HG02840 (cell line): Measurements from ENCODE around the gene SFTA2.
"Not testable (repeated sequence)": the region's sequence is repeated elsewhere in the genome, so short reads cannot be mapped to it uniquely, and the experiment has no call there.

Experiments
- ATAC-seq: cut with Tn5 transposase; IDR thresholded peaks from one replicate; pipeline ENCODE4 v1.9.1; 2021; ENCODE audit warnings: mild to moderate bottlenecking, moderate library complexity, moderate number of reproducible peaks; ENCODE audit not compliant: unreplicated experiment, low FRiP score

The SFTA2 gene

DNA sequence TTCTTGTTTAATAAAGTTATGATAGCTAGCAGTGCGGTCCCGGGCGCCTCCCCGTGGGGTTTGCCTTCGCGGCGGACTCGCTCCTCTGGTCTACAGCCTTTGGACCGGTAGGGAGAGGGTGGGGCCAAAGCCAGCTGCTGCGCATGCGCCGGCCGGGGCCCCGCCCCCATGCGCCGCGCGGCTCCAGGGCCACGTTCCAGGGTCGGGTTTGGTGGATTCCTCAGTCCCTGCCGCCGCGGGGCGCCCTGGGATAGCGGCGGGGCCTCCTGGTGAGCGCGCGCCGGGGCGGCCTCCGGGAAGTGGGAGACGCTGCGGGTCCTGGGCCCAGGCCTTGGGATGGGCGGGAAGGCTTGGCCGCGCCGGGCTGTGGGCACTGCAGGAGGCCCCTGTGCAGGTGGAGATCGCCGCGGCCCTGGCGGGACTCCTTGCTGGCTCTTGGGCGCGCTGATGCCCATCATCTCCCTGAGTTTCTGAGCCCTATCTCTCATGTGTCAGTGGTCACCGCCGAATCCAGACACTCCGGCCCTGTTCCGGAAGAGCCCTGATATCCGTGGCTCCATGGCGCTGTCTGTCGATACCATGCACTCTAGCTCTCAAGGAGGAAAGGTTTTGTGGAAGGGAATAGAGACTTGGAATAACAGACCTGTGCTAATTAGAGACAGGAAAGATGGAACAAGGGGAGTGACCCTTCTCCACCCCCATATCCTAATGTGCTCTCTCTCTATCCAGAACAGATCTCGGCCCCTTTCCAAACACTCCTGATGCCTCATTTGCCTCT, 17.7 kb downstream of the SFTA2 start, which contains the start of gene VARS2:
TSS of gene VARS2 (plus strand) at position 163 of the 778 bp plus-strand sequence. CDS start at position 762, 599 bp downstream.
- ATAC-seq: peak; percentile 79

DNA sequence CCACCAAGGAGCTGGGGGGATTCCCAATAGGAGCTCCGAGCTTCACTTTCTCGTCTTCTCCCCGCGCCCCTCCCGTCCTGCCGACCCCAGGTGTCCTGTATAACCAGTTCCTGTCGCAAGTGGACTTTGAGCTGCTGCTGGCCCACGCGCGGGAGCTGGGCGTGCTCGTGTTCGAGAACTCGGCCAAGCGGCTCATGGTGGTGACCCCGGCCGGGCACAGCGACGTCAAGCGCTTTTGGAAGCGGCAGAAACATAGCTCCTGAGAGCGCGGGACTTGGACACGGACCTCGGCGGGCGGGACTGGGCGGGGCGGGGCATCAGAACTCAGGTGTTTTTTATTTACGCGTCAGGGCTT, 18.3 kb downstream of the SFTA2 start:
- ATAC-seq: no peak

DNA sequence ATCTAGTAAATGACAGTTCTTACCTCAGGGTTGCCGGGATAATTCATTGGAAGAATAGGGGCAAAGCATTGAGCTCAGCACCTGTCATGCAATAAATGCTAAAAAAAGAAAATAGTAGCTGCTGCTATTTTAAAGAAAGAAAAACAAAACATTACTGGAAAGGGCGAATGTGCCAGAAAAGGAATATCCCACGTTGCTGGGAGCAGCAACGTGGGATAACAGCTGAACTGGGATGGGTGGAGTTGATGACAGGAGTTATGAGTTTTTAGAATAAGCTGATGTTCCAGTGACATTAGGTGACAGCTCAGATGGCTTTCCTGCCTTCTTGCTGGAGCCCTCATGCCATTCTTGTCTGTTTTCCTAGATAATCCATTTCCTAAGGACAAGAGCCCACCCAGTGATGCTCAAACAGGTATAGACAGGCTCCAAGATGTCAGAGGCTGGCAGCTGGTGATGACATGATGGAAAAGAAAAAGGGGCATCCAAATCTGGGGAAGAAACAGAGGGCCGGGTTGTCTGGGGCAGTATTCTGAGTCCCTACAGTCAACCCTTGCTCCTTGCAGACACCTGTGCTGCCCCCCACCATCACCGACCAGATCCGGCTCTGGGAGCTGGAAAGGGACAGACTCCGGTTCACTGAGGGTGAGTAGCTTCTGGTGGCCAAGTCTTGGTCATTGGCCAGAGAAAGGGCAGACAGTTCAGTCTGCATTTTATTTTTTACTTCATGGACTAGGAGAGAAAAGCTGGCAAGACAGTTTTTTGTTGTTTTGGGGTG, 19.0 kb downstream of the SFTA2 start:
- ATAC-seq: no peak

DNA sequence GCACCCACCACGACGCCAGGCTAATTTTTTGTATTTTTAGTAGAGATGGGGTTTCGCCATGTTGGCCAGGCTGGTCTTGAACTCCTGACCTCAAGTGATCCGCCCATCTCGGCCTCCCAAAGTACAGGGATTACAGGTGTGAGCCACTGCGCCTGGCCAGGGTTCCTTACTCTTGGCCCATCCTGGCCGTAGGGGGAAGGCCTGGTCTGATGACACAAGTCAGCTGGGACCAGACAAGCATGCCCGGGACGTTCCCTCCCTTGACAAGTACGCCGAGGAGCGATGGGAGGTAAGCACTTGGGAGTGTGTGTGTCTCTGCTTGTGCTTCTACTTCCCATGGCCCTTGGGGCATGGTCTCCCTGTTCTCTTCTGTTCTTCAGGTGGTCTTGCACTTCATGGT, 21.5 kb downstream of the SFTA2 start:
- not testable (repeated sequence) for ATAC-seq

DNA sequence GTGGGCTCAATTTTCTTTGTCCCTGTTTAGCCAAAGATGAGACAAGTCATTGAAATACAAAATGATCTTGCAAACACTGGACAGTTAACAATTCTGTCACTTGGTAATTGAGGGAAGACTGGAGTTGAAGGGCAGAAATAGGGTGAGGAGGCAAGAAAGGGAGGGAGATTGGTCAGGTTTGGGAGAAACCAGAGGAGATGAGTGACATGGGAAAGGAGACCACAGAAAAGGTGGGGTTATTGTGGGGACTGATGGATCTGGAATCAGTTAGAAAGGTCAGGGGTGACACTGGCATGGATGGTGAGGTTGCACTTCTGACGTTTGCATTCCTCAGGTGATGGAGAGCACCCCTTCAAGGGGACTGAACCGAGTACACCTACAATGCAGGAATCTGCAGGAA, 23.3 kb downstream of the SFTA2 start:
- no peak for ATAC-seq

DNA sequence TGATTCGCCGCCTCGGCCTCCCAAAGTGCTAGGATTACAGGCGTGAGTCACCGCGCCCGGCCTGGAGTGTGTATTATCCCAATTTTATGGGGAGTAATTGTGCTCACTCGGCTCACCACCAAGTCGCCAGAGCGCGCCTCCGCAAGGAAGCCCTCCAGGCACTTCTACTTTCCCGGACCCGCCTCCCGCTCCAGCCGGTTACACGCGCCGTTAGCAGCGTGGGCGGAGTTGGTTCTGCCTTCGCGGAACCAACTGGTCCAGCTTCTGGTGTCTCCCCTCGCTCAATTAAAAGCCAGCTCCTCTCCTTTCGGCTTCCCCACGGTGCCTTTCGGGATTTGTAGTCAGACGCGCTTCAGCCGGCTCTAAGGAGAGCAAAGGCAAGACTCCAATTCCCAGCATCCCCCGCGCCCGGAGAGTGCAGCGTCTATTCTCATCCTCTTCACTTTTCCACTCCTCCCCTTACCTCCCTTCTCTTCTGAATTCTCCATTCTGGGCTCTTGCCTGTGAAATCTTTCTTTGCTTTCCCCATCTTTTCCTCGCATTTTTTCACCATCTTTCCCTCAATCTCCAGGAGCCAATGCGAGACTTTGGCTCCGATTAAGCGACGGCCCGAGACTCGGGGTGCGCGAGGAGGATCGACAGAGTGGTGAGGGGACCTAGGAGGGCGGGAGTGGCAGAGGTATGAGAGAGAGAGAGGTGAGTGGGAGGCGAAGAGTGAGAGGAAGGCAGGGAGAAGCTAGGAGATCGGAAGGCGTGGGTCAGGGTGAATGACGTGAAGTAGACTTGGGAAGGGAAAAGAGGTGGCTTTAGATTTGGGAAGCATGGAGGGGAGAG, 24.0 kb downstream of the SFTA2 start, which contains the start of gene GTF2H4:
TSS of gene GTF2H4 (plus strand) at position 450 of the 834 bp plus-strand sequence.
- ATAC-seq: peak; percentile 90

DNA sequence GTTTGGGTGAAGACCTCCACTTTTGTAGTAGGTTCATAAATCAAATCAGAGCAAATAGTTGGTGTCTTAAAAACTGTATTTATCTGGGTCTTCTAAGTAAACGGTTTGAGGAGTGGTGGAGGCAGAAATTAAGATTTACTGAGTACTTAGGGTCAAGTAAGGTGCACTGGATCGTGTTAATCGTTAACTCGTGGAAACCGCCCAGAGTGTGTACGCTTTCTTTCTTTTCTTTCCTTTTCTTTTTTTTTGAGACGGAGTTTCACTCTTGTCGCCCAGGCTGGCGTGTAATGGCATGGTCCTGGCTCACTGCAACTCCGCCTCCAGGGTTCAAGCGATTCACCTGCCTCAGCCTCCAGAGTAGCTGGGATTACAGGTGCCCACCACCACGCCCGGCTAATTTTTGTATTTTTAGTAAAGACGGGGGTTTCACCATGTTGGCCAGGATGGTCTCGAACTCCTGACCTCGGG, 24.6 kb downstream of the SFTA2 start:
- ATAC-seq: not testable (repeated sequence)

DNA sequence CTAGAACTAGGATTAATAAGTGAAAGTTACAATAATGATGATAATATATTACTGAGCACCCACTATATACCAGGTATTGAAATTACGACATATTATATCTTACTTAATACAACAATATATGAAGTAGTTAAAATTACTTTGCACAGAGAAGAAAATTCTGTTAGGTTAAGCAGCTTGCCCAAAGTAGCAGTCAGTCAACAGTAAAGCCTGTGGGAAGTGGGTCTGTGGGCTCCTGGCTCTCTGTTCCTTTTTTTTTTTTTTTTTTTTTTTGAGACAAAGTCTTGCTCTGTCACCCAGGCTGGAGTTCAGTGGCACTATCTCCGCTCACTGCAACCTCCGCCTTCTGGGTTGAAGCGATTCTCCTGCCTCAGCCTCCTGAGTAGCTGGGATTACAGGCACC, 28.7 kb downstream of the SFTA2 start:
- ATAC-seq: no peak

DNA sequence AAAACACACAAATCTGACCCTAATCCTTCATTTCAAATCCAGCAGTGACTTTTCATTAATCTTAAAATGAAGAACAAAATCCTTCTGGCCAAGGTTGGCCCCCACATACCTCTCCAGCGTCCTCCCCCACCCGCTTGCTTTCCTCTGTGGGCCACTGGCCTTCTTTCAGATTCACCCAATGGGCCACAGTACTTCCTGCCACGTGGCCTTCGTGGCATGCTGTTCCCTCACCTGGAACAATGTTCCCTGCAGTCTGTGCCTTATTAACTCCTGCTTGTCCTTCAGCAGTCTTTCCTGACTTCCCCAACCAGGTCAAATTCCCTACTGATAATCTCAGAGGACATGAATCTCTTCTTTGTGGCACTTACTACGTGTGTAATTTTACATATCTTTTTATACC, 29.3 kb downstream of the SFTA2 start:
- ATAC-seq: no peak

DNA sequence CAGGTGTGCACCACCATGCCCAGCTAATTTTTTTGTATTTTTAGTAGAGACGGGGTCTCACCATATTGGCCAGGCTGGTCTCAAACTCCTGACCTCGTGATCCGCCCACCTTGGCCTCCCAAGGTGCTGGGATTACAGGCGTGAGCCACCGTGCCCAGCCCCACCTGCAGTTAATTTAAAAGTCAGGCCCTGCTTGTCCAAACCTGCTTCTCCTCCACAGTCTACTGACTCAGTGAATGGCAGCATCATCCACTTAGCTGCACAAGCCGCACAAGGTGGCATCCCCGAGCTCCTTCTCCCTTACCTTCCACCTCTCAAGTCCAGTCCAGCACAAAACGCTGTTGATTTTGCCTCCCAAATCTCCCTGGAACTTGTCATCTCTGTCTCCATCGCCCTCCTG, 29.8 kb downstream of the SFTA2 start:
- ATAC-seq: not testable (repeated sequence)

DNA sequence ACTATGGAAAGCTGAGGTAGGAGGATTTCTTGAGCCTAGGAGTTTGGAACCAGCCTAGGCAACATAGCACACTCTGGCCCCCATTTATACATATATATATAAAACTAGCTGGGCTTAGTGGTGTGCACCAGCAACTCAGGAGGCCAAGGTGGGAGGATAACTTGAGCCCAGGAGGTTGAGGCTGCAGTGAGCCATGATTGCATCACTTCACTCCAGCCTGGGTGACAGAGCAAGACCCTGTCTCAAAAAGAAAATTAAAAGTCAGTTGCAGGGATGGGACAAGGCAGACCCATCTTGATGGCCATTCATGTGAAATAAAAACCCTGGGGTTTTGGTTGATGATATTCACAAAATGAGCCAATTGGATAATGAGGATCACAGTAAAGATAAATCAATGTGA, 30.5 kb downstream of the SFTA2 start:
- ATAC-seq: no peak

DNA sequence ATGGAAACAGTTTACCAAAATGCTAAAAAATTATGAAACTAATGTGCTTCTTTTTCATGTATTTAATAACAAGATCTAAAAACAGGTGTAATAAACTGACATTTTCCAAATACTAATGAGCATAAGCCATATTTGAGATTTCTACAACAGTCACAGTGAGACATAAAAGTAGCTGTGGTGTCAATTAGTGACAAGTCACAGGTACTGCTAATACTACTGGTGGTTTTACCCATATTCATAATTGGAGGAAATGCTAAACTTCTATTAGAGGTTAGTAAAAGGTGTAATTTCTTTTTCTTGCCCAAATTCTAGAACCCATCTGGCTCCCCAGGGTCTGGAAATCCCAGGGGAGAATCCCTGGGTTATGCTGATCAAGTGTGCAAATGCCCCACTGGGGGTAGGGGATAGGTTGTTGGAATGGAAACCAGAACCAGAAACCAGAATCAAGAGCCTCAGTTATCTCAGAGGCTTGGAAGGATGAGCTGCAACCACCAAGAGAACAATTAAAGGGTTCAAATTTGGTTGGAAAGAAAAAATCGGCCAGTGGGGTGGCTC, 31.0 kb downstream of the SFTA2 start:
- ATAC-seq: no peak

DNA sequence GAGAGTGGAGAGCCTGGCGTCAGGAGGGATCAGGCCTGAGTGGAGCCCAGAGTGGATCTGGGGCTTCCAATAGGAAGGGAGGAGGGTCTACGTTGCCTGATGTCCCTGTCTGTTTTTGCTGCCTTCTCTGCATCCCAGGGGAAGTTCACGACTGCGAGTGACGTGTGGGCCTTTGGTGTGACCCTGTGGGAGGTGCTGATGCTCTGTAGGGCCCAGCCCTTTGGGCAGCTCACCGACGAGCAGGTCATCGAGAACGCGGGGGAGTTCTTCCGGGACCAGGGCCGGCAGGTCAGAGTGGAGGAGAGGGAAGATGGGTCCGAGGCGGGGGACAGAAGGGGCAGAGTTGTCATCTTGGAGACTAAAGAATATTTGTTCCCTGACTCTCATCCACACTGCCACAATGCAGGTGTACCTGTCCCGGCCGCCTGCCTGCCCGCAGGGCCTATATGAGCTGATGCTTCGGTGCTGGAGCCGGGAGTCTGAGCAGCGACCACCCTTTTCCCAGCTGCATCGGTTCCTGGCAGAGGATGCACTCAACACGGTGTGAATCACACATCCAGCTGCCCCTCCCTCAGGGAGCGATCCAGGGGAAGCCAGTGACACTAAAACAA, 33.1 kb downstream of the SFTA2 start:
- no peak for ATAC-seq

DNA sequence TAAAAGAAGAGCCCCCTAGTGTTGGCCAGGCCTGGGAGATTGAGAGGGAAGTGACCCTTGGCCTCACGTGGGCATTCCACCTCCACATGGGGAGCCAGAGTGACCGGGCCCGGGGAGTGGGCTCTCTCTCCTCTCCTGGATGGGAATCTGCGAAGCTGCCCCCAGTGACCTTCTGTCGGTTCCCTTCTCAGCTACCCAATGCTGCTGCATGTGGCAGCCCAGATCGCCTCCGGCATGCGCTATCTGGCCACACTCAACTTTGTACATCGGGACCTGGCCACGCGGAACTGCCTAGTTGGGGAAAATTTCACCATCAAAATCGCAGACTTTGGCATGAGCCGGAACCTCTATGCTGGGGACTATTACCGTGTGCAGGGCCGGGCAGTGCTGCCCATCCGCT, 34.1 kb downstream of the SFTA2 start:
- no peak for ATAC-seq

DNA sequence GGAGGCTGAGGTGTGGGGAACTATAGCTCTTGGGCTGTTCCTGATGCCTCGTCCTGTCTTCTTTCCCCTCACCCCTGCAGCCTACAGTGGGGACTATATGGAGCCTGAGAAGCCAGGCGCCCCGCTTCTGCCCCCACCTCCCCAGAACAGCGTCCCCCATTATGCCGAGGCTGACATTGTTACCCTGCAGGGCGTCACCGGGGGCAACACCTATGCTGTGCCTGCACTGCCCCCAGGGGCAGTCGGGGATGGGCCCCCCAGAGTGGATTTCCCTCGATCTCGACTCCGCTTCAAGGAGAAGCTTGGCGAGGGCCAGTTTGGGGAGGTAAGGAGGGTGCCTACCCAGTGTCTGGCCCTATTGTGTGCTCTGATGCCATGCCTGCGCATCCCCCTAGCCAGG, 35.4 kb downstream of the SFTA2 start:
- no peak for ATAC-seq

DNA sequence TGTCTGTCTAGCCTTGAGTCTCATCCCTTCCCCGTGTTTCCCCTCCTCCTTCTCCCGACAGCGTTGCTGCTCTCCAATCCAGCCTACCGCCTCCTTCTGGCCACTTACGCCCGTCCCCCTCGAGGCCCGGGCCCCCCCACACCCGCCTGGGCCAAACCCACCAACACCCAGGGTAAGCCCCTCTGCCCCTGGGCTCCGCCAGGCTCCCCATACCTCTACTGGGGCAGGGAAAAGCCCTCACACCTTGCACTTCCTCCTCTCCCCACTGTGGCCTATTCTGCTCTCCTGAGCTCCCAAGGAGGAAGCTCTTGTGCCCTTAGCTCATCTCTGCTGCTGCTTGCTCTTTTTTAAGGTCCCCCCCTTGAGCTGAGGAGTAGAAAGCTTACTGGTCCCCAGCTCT, 36.6 kb downstream of the SFTA2 start:
- no peak for ATAC-seq

DNA sequence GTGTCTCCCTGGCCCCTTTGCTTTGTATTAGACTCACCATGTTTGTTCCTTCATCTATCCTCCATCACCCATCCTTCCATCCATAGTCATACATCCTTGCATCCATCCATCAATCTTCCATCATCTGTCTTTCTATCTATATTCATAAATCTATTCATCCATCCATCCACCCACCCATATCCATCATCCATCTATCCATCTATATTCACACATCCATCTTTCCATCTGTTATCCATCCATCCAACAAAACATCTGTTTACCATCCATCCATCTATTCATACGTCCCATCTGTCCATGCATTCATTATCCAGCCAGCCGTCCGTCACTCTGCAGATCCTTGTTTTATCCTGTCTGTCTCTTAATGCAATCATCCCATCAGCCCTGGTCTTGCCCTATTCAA, 37.0 kb downstream of the SFTA2 start:
- no peak for ATAC-seq

DNA sequence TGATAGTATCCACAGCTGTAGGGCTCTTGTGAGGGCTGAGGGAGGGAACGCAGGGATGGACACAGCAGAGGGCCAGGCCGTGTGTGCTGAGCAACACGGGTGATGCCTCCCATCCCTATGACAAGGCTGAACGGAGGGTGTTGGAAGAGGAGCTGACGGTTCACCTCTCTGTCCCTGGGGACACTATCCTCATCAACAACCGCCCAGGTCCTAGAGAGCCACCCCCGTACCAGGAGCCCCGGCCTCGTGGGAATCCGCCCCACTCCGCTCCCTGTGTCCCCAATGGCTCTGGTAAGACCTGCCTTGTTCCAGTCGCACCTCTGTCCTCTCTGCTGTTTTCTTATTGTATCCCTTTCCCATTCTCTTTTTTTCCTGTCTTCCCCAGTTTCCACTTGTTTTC, 37.6 kb downstream of the SFTA2 start:
- no peak for ATAC-seq

DNA sequence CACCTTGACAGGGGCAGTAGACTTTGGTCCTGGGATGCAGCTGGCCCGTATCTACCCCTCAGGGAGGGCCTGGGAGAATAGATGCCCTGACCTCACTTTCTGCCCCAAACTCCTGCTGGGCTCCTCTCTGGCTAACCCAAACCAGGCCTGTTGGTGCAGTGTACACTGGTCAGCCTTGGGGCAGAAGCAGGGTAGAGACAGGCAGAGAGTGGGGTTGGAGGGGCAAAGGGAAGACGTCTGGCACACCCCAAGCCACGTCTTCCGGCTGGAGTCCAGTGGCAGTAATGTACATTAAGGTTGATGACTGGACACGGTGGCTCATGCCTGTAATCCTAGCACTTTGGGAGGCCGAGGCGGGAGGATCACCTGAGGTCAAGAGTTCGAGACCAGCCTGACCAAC, 38.3 kb downstream of the SFTA2 start:
- no peak for ATAC-seq

DNA sequence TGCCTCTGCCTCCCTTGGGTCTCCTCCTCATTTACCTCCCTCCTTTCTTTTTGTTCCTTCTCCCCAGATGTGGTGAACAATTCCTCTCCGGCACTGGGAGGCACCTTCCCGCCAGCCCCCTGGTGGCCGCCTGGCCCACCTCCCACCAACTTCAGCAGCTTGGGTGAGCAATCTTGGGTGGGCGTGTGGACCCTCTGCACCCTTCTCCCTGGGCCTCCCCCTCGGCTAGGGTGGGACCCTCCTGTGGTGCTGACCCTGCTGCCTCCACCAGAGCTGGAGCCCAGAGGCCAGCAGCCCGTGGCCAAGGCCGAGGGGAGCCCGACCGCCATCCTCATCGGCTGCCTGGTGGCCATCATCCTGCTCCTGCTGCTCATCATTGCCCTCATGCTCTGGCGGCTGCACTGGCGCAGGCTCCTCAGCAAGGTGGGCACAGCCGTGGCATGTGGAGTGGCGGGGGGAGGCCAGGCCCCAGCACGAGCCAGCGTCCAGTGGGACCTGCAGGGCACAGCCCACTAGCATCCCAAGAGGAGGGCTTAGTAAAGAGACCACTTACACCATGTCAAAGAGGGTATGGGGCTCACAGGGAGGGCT, 38.9 kb downstream of the SFTA2 start:
- no peak for ATAC-seq
